GM12878 (cell line): ENCODE data around the gene SHF. TPM values are rescaled to one million over a fixed set of nuclear protein-coding genes. Genes with fewer than 3 reads are reported as not detected.

Experiments
- ATAC-seq: fragments of 200-7000 bp; cut with Tn5 transposase; 3 replicates; pipeline ENCODE4 v1.9.1; 2020; ENCODE audit warnings: mild to moderate bottlenecking, moderate library complexity
- BruUV-seq: library from RNA; stranded (reverse); fragments of 400-500 nt; replicated peaks from 2 replicates; lab custom pipeline; 2021; lab: Mats Ljungman, UMichigan
- CTCF ChIA-PET: fragments of 300-600 bp; sonication (Branson Sonifier 250); formaldehyde crosslinking; extraction: SDS; loops from one replicate; lab custom pipeline; 2021; ENCODE audit warnings: inconsistent platforms; lab: Yijun Ruan, JAX
- POLR2A ChIA-PET: fragments of 350-600 bp; formaldehyde crosslinking; extraction: SDS; loops from one replicate; lab custom pipeline; 2021; ENCODE audit warnings: inconsistent platforms; lab: Charles Lee
- RAD21 ChIA-PET: fragments of 300-600 bp; sonication (Branson Sonifier 250); formaldehyde crosslinking; loops from one replicate; lab custom pipeline; 2023; ENCODE audit warnings: antibody characterized with exemption; ENCODE audit not compliant: unreplicated experiment; lab: Charles Lee
- SMC1A ChIA-PET: fragments of 300-600 bp; sonication (Branson Sonifier 250); formaldehyde crosslinking; loops from one replicate; lab custom pipeline; 2023; ENCODE audit not compliant: unreplicated experiment, uncharacterized antibody; lab: Charles Lee
- DNase-seq: peaks from one replicate; pipeline ENCODE4 v3.0.0-alpha.2; 2011; ENCODE audit warnings: low read depth, low spot score
- FAIRE-seq: peaks from 3 replicates; lab custom pipeline; 2011; peaks lifted over from hg19 to GRCh38; lab: Jason Lieb, UNC
- H2AFZ ChIP-seq: 2 replicates; pipeline ENCODE4 v1.6.0; 2011; ENCODE audit warnings: low read depth, low read length, control low read depth; ENCODE audit not compliant: control insufficient read depth
- H3K27ac ChIP-seq: 2 replicates; pipeline ENCODE4 v1.5.1; 2011; ENCODE audit warnings: control low read depth; ENCODE audit not compliant: control insufficient read depth, insufficient read depth
- H3K27me3 ChIP-seq, 2 experiments: replicated peaks in 1 of 2; 2 replicates each; pipeline versions ENCODE4 v1.6.0 to v1.6.1; 2011; ENCODE audit warnings: low read length in 1 of 2; ENCODE audit not compliant: control insufficient read depth in 2 of 2, insufficient read depth in 2 of 2
- H3K36me3 ChIP-seq, 2 experiments: 2 replicates each; pipeline ENCODE4 v1.5.1; 2011; ENCODE audit warnings: low read length in 1 of 2; ENCODE audit not compliant: control insufficient read depth in 2 of 2, insufficient read depth in 2 of 2
- H3K4me1 ChIP-seq: 2 replicates; pipeline ENCODE4 v1.6.1; 2011; ENCODE audit warnings: mild to moderate bottlenecking, low read length, moderate library complexity, mixed read lengths; ENCODE audit not compliant: control insufficient read depth, insufficient read depth
- H3K4me2 ChIP-seq: 2 replicates; pipeline ENCODE4 v1.6.0; 2011; ENCODE audit warnings: control low read depth; ENCODE audit not compliant: control insufficient read depth, insufficient read depth
- H3K4me3 ChIP-seq: fragments of 200-600 bp; sonication (generic); 2 replicates; pipeline ENCODE4 v1.5.1; 2016
- H3K79me2 ChIP-seq: 2 replicates; pipeline ENCODE4 v1.6.0; 2011; ENCODE audit warnings: low read length; ENCODE audit not compliant: control insufficient read depth, insufficient read depth
- H3K9ac ChIP-seq: 2 replicates; pipeline ENCODE4 v1.8.0; 2011; ENCODE audit warnings: low read length, control low read depth, mixed read lengths; ENCODE audit not compliant: control insufficient read depth, insufficient read depth
- H3K9me3 ChIP-seq: replicated peaks from 3 replicates; pipeline ENCODE4 v1.5.1; 2011; ENCODE audit warnings: mild to moderate bottlenecking, low read length; ENCODE audit not compliant: control insufficient read depth, insufficient read depth
- H4K20me1 ChIP-seq: 2 replicates; pipeline ENCODE4 v1.6.0; 2011; ENCODE audit not compliant: control insufficient read depth, insufficient read depth
- CHD1 ChIP-seq: IDR thresholded peaks from 2 replicates; pipeline ENCODE4 v1.6.1; 2012; ENCODE audit warnings: low read depth, low read length, improper control_type of control experiment
- DPF2 ChIP-seq: fragments of 450-650 bp; IDR thresholded peaks from 2 replicates; pipeline ENCODE4 v1.6.1; 2017; ENCODE audit warnings: mild to moderate bottlenecking
- ETV6 ChIP-seq, 2 experiments: fragments of 450-650 bp in 1 of 2; IDR thresholded peaks in 1 of 2; conservative IDR thresholded peaks in 1 of 2; 2 replicates each; pipeline ENCODE4 v1.6.1; 2014; ENCODE audit warnings: antibody characterized with exemption in 1 of 2, borderline replicate concordance in 1 of 2, low read depth in 1 of 2, mild to moderate bottlenecking in 1 of 2, moderate library complexity in 1 of 2
- IKZF1 ChIP-seq: fragments of 450-650 bp; conservative IDR thresholded peaks from 2 replicates; pipeline ENCODE4 v1.6.1; 2017; ENCODE audit warnings: antibody characterized with exemption, mild to moderate bottlenecking
- IKZF2 ChIP-seq, 2 experiments: fragments of 450-650 bp; IDR thresholded peaks; 2 replicates each; pipeline ENCODE4 v1.6.1; 2017; ENCODE audit warnings: mild to moderate bottlenecking in 2 of 2, moderate library complexity in 2 of 2
- KLF5 ChIP-seq: fragments of 450-650 bp; IDR thresholded peaks from 2 replicates; pipeline ENCODE4 v1.6.1; 2014; ENCODE audit warnings: mild to moderate bottlenecking; ENCODE audit not compliant: partially characterized antibody
- MEF2B ChIP-seq: fragments of 450-650 bp; IDR thresholded peaks from 2 replicates; pipeline ENCODE4 v1.6.1; 2018; ENCODE audit warnings: mild to moderate bottlenecking, moderate library complexity; ENCODE audit not compliant: partially characterized antibody, poor library complexity, severe bottlenecking
- SMAD5 ChIP-seq: IDR thresholded peaks from 2 replicates; pipeline ENCODE4 v1.6.1; 2016; ENCODE audit warnings: antibody characterized with exemption, low read depth
- SREBF1 ChIP-seq: IDR thresholded peaks from 2 replicates; pipeline ENCODE4 v1.6.1; 2012; ENCODE audit warnings: mild to moderate bottlenecking, low read length
- SREBF2 ChIP-seq: IDR thresholded peaks from 2 replicates; pipeline ENCODE4 v1.6.1; 2012; ENCODE audit warnings: mild to moderate bottlenecking, low read length
- ZZZ3 ChIP-seq: IDR thresholded peaks from 2 replicates; pipeline ENCODE4 v1.6.1; 2011; ENCODE audit warnings: low read depth; ENCODE audit not compliant: control insufficient read depth, insufficient read length
- WGBS: methylation state at CpG from one replicate; pipeline ENCODE4 v1.1.6; 2016; ENCODE audit warnings: low lambda C conversion rate; ENCODE audit not compliant: insufficient replicate concordance, insufficient coverage; ENCODE audit errors: missing lambda C conversion rate; 5-methylcytosine and 5-hydroxymethylcytosine counted together
- in situ Hi-C: fragments of 300-500 bp; cut with MboI; formaldehyde crosslinking; loops from 9 replicates; pipeline ENCODE4 v1.14.3; 2018; ENCODE audit warnings: mixed read lengths
- intact Hi-C: fragments of 100-400 bp; cut with micrococcal nuclease; formaldehyde crosslinking; loops from one replicate; pipeline ENCODE4 v1.14.2; 2022; ENCODE audit not compliant: unreplicated experiment
- polyA plus RNA-seq, 11 experiments: library from polyadenylated mRNA; depleted of rRNA in 4 of 11; unstranded in 6 of 11; stranded (reverse) in 5 of 11; fragments of >200 nt; fragmentation: Nextera tagmentation in 4 of 11; fragmentation: Illumina TruSeq in 1 of 11; extraction: Ambion mirVana in 4 of 11; extraction: Trizol in 1 of 11; gene quantifications; 1 replicate in 1 of 11; 2 replicates in 10 of 11; pipeline versions ENCODE4 v1.2.1 to v1.2.3, GENCODE V29; 2011 to 2016; ENCODE audit warnings: inconsistent platforms in 2 of 11, missing spikeins in 2 of 11, low read depth in 1 of 11
- total RNA-seq, 4 experiments: library from RNA; depleted of rRNA in 3 of 4; stranded (reverse); fragments of >200 nt in 3 of 4; fragmentation: Illumina TruSeq in 1 of 4; extraction: Trizol in 1 of 4; gene quantifications; 2 replicates each; pipeline versions ENCODE4 v1.2.1 to v1.2.3, GENCODE V29; 2013 to 2021
- TF ChIP-seq, protein P1 (sequence below): fragments of 150-350 bp; IDR thresholded peaks from 2 replicates; pipeline ENCODE4 v1.6.1; 2016; ENCODE audit warnings: low read depth, low read length
- TF ChIP-seq, protein P2 (sequence below): IDR thresholded peaks from 2 replicates; pipeline ENCODE4 v1.6.1; 2012; ENCODE audit warnings: improper control_type of control experiment, low read depth, low read length; ENCODE audit not compliant: insufficient replicate concordance
- TF ChIP-seq, protein P3 (sequence below): IDR thresholded peaks from 2 replicates; pipeline ENCODE4 v1.6.1; 2012; ENCODE audit warnings: low read length, inconsistent platforms

Gene SHF
- total and polyA plus RNA-seq, 10 of the 15 experiments (the other 5 are each of a cell fraction or from before 2014, with no cell fraction given) = 0.04 to 5.7 (median 1.0) TPM; not detected in 1

DNA sequence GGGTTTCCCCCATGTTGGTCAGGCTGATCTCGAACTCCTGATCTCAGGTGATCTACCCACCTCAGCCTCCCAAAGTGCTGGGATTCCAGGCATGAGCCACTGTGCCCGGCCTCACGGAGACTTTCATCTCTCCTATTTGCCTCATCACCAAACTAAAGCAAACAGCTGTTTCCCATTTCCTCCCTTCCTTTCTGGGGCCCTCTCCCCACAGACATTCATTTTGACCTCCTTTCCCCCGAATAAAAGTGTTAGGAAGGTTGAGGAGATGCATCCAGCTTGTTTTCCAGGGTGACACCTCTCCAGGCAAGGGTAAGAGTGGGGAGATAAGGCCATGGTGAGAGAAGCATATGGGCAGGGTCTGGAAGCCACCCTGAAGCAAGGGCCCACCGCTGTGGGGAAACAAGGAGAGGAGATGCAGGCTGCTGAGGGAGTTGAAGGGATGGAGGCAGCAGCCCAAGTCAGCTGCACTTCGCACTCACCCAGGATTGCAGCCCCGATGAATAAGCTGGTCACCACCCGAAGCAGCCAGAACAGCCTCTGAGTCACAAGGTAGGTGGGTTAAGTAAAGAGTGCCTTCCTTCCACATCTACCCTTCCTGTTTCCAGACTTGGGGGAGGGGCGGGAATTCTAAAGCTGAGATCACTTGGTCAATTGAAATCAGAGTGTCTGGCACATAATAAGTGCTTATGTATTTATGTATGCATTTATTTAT, 65.9 kb downstream of the SHF start:
- DNase-seq (no peak), FAIRE-seq (no peak), ATAC-seq (no peak)
- in situ Hi-C loops = no loop called here
- Histone ChIP-seq H3K4me2 (no peak overlapping the region), H2AFZ (no peak overlapping the region), H3K9ac (no peak overlapping the region), H3K4me3 (no peak overlapping the region), H3K9me3 (no peaks in the 10 kb centered on the region), H3K4me1 (no peaks in the 10 kb centered on the region), H4K20me1 (no peaks in the 10 kb centered on the region), H3K79me2 (no peaks in the 10 kb centered on the region), H3K27ac (no peak overlapping the region), H3K36me3 (no peaks in the 10 kb centered on the region), H3K27me3 (peaks cover 3 to 4% of the 10 kb centered on the region in 2 experiments)
- 39% methylated on average over 8 of the region's 9 CpGs for WGBS
- ChIA-PET POLR2A (no interaction called here), CTCF (interaction anchor here (0.9 to 2.1 kb wide), 6 partner anchors 9 to 73 kb away, joined by 3 to 6 read pairs (median 4); partner anchors contain the start of gene DUOX1), RAD21 (no interaction called here), SMC1A (interaction anchor here (0.6 kb wide), 1 partner anchor 10 kb away, joined by 3 read pairs; no protein-coding TSS in a partner anchor)
- BruUV-seq = no TSS peak
- intact Hi-C loops = loop anchor here (10.0 kb wide), 1 partner anchor 147 kb away; no protein-coding TSS in a partner anchor
- no peak for TF ChIP-seq DPF2
- TF ChIP-seq ZZZ3 = no peak
- no peak for TF ChIP-seq ETV6 (conservative IDR thresholded peaks at IDR 0.05 in 1 of 2, IDR thresholded peaks at IDR 0.05 in 1 of 2; ENCODE audit: borderline replicate concordance in 1 of 2, low read depth in 1 of 2)
- TF ChIP-seq IKZF2 (IDR thresholded peaks at IDR 0.05) = no peak
- TF ChIP-seq, protein P1, sequence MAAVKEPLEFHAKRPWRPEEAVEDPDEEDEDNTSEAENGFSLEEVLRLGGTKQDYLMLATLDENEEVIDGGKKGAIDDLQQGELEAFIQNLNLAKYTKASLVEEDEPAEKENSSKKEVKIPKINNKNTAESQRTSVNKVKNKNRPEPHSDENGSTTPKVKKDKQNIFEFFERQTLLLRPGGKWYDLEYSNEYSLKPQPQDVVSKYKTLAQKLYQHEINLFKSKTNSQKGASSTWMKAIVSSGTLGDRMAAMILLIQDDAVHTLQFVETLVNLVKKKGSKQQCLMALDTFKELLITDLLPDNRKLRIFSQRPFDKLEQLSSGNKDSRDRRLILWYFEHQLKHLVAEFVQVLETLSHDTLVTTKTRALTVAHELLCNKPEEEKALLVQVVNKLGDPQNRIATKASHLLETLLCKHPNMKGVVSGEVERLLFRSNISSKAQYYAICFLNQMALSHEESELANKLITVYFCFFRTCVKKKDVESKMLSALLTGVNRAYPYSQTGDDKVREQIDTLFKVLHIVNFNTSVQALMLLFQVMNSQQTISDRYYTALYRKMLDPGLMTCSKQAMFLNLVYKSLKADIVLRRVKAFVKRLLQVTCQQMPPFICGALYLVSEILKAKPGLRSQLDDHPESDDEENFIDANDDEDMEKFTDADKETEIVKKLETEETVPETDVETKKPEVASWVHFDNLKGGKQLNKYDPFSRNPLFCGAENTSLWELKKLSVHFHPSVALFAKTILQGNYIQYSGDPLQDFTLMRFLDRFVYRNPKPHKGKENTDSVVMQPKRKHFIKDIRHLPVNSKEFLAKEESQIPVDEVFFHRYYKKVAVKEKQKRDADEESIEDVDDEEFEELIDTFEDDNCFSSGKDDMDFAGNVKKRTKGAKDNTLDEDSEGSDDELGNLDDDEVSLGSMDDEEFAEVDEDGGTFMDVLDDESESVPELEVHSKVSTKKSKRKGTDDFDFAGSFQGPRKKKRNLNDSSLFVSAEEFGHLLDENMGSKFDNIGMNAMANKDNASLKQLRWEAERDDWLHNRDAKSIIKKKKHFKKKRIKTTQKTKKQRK = no peak
- no peak for TF ChIP-seq SMAD5
- no peak for TF ChIP-seq SREBF2
- TF ChIP-seq MEF2B = no peak
- TF ChIP-seq, protein P2, sequence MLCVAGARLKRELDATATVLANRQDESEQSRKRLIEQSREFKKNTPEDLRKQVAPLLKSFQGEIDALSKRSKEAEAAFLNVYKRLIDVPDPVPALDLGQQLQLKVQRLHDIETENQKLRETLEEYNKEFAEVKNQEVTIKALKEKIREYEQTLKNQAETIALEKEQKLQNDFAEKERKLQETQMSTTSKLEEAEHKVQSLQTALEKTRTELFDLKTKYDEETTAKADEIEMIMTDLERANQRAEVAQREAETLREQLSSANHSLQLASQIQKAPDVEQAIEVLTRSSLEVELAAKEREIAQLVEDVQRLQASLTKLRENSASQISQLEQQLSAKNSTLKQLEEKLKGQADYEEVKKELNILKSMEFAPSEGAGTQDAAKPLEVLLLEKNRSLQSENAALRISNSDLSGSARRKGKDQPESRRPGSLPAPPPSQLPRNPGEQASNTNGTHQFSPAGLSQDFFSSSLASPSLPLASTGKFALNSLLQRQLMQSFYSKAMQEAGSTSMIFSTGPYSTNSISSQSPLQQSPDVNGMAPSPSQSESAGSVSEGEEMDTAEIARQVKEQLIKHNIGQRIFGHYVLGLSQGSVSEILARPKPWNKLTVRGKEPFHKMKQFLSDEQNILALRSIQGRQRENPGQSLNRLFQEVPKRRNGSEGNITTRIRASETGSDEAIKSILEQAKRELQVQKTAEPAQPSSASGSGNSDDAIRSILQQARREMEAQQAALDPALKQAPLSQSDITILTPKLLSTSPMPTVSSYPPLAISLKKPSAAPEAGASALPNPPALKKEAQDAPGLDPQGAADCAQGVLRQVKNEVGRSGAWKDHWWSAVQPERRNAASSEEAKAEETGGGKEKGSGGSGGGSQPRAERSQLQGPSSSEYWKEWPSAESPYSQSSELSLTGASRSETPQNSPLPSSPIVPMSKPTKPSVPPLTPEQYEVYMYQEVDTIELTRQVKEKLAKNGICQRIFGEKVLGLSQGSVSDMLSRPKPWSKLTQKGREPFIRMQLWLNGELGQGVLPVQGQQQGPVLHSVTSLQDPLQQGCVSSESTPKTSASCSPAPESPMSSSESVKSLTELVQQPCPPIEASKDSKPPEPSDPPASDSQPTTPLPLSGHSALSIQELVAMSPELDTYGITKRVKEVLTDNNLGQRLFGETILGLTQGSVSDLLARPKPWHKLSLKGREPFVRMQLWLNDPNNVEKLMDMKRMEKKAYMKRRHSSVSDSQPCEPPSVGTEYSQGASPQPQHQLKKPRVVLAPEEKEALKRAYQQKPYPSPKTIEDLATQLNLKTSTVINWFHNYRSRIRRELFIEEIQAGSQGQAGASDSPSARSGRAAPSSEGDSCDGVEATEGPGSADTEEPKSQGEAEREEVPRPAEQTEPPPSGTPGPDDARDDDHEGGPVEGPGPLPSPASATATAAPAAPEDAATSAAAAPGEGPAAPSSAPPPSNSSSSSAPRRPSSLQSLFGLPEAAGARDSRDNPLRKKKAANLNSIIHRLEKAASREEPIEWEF = no peak
- no peak for TF ChIP-seq IKZF1
- no peak for TF ChIP-seq SREBF1
- no peak for TF ChIP-seq KLF5
- no peak for TF ChIP-seq CHD1
- TF ChIP-seq, protein P3, sequence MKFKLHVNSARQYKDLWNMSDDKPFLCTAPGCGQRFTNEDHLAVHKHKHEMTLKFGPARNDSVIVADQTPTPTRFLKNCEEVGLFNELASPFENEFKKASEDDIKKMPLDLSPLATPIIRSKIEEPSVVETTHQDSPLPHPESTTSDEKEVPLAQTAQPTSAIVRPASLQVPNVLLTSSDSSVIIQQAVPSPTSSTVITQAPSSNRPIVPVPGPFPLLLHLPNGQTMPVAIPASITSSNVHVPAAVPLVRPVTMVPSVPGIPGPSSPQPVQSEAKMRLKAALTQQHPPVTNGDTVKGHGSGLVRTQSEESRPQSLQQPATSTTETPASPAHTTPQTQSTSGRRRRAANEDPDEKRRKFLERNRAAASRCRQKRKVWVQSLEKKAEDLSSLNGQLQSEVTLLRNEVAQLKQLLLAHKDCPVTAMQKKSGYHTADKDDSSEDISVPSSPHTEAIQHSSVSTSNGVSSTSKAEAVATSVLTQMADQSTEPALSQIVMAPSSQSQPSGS = no peak
